IMR-90 (cell line): ENCODE results near the gene GRM8. TPM values are rescaled to one million over a fixed set of nuclear protein-coding genes. Genes with fewer than 3 reads are reported as not detected.

Experiments used
- ATAC-seq: fragments of 200-7000 bp; cut with Tn5 transposase; 2 replicates; pipeline ENCODE4 v1.9.1; 2020; ENCODE audit warnings: low read depth, mild to moderate bottlenecking, moderate library complexity
- BruUV-seq: library from RNA; stranded (reverse); fragments of 400-500 nt; replicated peaks from 2 replicates; lab custom pipeline; 2021; lab: Mats Ljungman, UMichigan
- CTCF ChIA-PET: fragments of 300-600 bp; formaldehyde crosslinking; extraction: SDS; loops from one replicate; lab custom pipeline; 2021; ENCODE audit warnings: antibody characterized with exemption; lab: Yijun Ruan, JAX
- POLR2A ChIA-PET: fragments of 300-600 bp; sonication (Branson Sonifier 250); formaldehyde crosslinking; loops from one replicate; lab custom pipeline; 2022; ENCODE audit warnings: antibody characterized with exemption; ENCODE audit not compliant: unreplicated experiment; lab: Charles Lee
- DNase-seq: peaks from one replicate; pipeline ENCODE4 v3.0.0; 2013
- H2AFZ ChIP-seq: replicated peaks from 2 replicates; pipeline ENCODE3; 2013; ENCODE audit warnings: low read length, mild to moderate bottlenecking; ENCODE audit not compliant: poor library complexity
- H2AK5ac ChIP-seq: 2 replicates; pipeline ENCODE4 v1.6.1; 2013; ENCODE audit warnings: low read depth, low read length, inconsistent platforms
- H2AK9ac ChIP-seq: replicated peaks from 2 replicates; pipeline ENCODE3; 2013; ENCODE audit warnings: mild to moderate bottlenecking, low read depth, low read length, moderate library complexity; ENCODE audit not compliant: poor library complexity
- H2BK120ac ChIP-seq: 2 replicates; pipeline ENCODE4 v1.6.1; 2013; ENCODE audit warnings: low read depth, low read length, inconsistent platforms
- H2BK15ac ChIP-seq: 3 replicates; pipeline ENCODE4 v1.6.1; 2013; ENCODE audit warnings: low read depth, low read length, inconsistent platforms
- H2BK20ac ChIP-seq: 2 replicates; pipeline ENCODE4 v1.6.1; 2013; ENCODE audit warnings: low read depth, mild to moderate bottlenecking, inconsistent platforms, low read length, moderate library complexity
- H2BK5ac ChIP-seq: 2 replicates; pipeline ENCODE4 v1.6.1; 2013; ENCODE audit warnings: mild to moderate bottlenecking, low read depth, low read length, inconsistent platforms; ENCODE audit not compliant: poor library complexity, severe bottlenecking
- H3K14ac ChIP-seq: replicated peaks from 2 replicates; pipeline ENCODE4 v1.6.1; 2013; ENCODE audit warnings: low read depth, low read length, inconsistent platforms
- H3K18ac ChIP-seq: 2 replicates; pipeline ENCODE4 v1.6.1; 2013; ENCODE audit warnings: low read depth, low read length, control low read depth
- H3K23ac ChIP-seq: 2 replicates; pipeline ENCODE4 v1.6.1; 2013; ENCODE audit warnings: low read depth, low read length, inconsistent platforms
- H3K27ac ChIP-seq: 2 replicates; pipeline ENCODE4 v1.5.1; 2013; ENCODE audit warnings: mild to moderate bottlenecking, control low read depth, low read length; ENCODE audit not compliant: insufficient read depth
- H3K27me3 ChIP-seq: 2 replicates; pipeline ENCODE4 v1.6.1; 2013; ENCODE audit warnings: low read length; ENCODE audit not compliant: control insufficient read depth, insufficient read depth
- H3K36me3 ChIP-seq: 2 replicates; pipeline ENCODE4 v1.6.1; 2013; ENCODE audit warnings: low read length, mixed read lengths; ENCODE audit not compliant: control insufficient read depth, insufficient read depth
- H3K4ac ChIP-seq: 2 replicates; pipeline ENCODE4 v1.6.1; 2013; ENCODE audit warnings: low read depth, low read length, inconsistent platforms
- H3K4me1 ChIP-seq: 2 replicates; pipeline ENCODE4 v1.6.1; 2013; ENCODE audit warnings: low read length, mixed read lengths; ENCODE audit not compliant: control insufficient read depth, insufficient read depth
- H3K4me2 ChIP-seq: 2 replicates; pipeline ENCODE4 v1.6.1; 2013; ENCODE audit warnings: low read depth, mild to moderate bottlenecking, control low read depth, low read length, moderate library complexity
- H3K4me3 ChIP-seq: 2 replicates; pipeline ENCODE4 v1.5.1; 2013; ENCODE audit warnings: low read depth, mild to moderate bottlenecking, control low read depth, low read length, moderate library complexity; ENCODE audit not compliant: insufficient read depth
- H3K56ac ChIP-seq: 2 replicates; pipeline ENCODE4 v1.6.1; 2013; ENCODE audit warnings: low read length, inconsistent platforms; ENCODE audit not compliant: insufficient read depth; ENCODE audit errors: extremely low read depth
- H3K79me1 ChIP-seq, 2 experiments: 2 replicates each; pipeline ENCODE4 v1.6.1; 2013; ENCODE audit warnings: low read length in 2 of 2, inconsistent platforms in 1 of 2, low read depth in 1 of 2
- H3K9ac ChIP-seq: 2 replicates; pipeline ENCODE4 v1.6.1; 2013; ENCODE audit warnings: low read depth, low read length, control low read depth
- H3K9me1 ChIP-seq: 2 replicates; pipeline ENCODE4 v1.6.1; 2013; ENCODE audit warnings: low read length, inconsistent platforms; ENCODE audit not compliant: insufficient read depth
- H3K9me3 ChIP-seq: 2 replicates; pipeline ENCODE4 v1.6.1; 2013; ENCODE audit warnings: low read length; ENCODE audit not compliant: control insufficient read depth, insufficient read depth
- H4K20me1 ChIP-seq: 2 replicates; pipeline ENCODE4 v1.6.1; 2013; ENCODE audit warnings: low read length, inconsistent platforms; ENCODE audit not compliant: insufficient read depth
- H4K5ac ChIP-seq: 2 replicates; pipeline ENCODE4 v1.6.1; 2013; ENCODE audit warnings: mild to moderate bottlenecking, low read depth, low read length, control low read depth
- H4K8ac ChIP-seq, 2 experiments: 2 replicates each; pipeline ENCODE4 v1.6.1; 2013; ENCODE audit warnings: low read depth in 2 of 2, low read length in 2 of 2, control low read depth in 1 of 2, inconsistent platforms in 1 of 2
- H4K91ac ChIP-seq: 2 replicates; pipeline ENCODE4 v1.6.1; 2013; ENCODE audit warnings: low read depth, low read length, inconsistent platforms; ENCODE audit not compliant: insufficient read depth
- BHLHE40 ChIP-seq: fragments of 150-350 bp; IDR thresholded peaks from 2 replicates; pipeline ENCODE4 v1.6.1; 2016; ENCODE audit warnings: mild to moderate bottlenecking, low read depth, low read length
- CHD1 ChIP-seq: IDR thresholded peaks from 2 replicates; pipeline ENCODE4 v1.6.1; 2012; ENCODE audit warnings: low read depth, low read length, improper control_type of control experiment
- CTCF ChIP-seq: conservative IDR thresholded peaks from 2 replicates; pipeline ENCODE4 v1.5.1; 2012; ENCODE audit warnings: mild to moderate bottlenecking, low read depth, low read length, improper control_type of control experiment
- ELK1 ChIP-seq: fragments of 150-350 bp; IDR thresholded peaks from 2 replicates; pipeline ENCODE4 v1.6.1; 2016; ENCODE audit warnings: low read depth, mild to moderate bottlenecking, low read length, moderate library complexity, borderline replicate concordance
- FOS ChIP-seq: fragments of 150-350 bp; IDR thresholded peaks from 2 replicates; pipeline ENCODE4 v1.6.1; 2016; ENCODE audit warnings: low read depth, low read length
- MAFK ChIP-seq: IDR thresholded peaks from 2 replicates; pipeline ENCODE4 v1.6.1; 2012; ENCODE audit warnings: low read depth, low read length, improper control_type of control experiment
- MAZ ChIP-seq: IDR thresholded peaks from 2 replicates; pipeline ENCODE4 v1.6.1; 2012; ENCODE audit warnings: low read depth, mild to moderate bottlenecking, low read length, improper control_type of control experiment, moderate library complexity, borderline replicate concordance
- MXI1 ChIP-seq: IDR thresholded peaks from 2 replicates; pipeline ENCODE4 v1.6.1; 2012; ENCODE audit warnings: low read depth, mild to moderate bottlenecking, low read length, moderate library complexity, borderline replicate concordance
- NFE2L2 ChIP-seq: fragments of 150-350 bp; IDR thresholded peaks from 2 replicates; pipeline ENCODE4 v1.6.1; 2016; ENCODE audit warnings: low read depth, mild to moderate bottlenecking, low read length
- RAD21 ChIP-seq: IDR thresholded peaks from 2 replicates; pipeline ENCODE4 v1.6.1; 2012; ENCODE audit warnings: low read length, improper control_type of control experiment
- RCOR1 ChIP-seq: IDR thresholded peaks from 2 replicates; pipeline ENCODE4 v1.6.1; 2012; ENCODE audit warnings: mild to moderate bottlenecking, low read length, improper control_type of control experiment; ENCODE audit not compliant: insufficient replicate concordance
- RFX5 ChIP-seq: IDR thresholded peaks from 2 replicates; pipeline ENCODE4 v1.8.0; 2012; ENCODE audit warnings: low read depth, mild to moderate bottlenecking, low read length, moderate library complexity
- WGBS, 2 experiments: methylation state at CpG; one replicate each; pipeline versions ENCODE4 v1.1.5 to v1.1.7; 2013; ENCODE audit warnings: missing lambda C conversion rate in 2 of 2; ENCODE audit not compliant: insufficient read length in 1 of 2; ENCODE audit errors: extremely low coverage in 2 of 2; 5-methylcytosine and 5-hydroxymethylcytosine counted together
- dilution Hi-C: fragments of 300-500 bp; cut with HindIII; formaldehyde crosslinking; loops from one replicate; pipeline ENCODE4 v1.14.3; 2018; ENCODE audit warnings: low sequenced_read_pairs; ENCODE audit not compliant: unreplicated experiment
- in situ Hi-C: fragments of 300-500 bp; cut with MboI; formaldehyde crosslinking; loops from 3 replicates; pipeline ENCODE4 v1.14.3; 2019; ENCODE audit warnings: low sequenced_read_pairs, inconsistent platforms, mixed read lengths
- intact Hi-C: fragments of 100-400 bp; cut with micrococcal nuclease; formaldehyde crosslinking; loops from 2 replicates; pipeline ENCODE4 v1.10.0; 2022
- polyA plus RNA-seq, 3 experiments: library from polyadenylated mRNA; depleted of rRNA; stranded (reverse); fragments of >200 nt; gene quantifications; 2 replicates each; pipeline ENCODE4 v1.2.3, GENCODE V29; 2012; ENCODE audit warnings: low replicate concordance in 1 of 3
- total RNA-seq: library from RNA; depleted of rRNA; stranded (reverse); fragments of >200 nt; gene quantifications from 2 replicates; pipeline ENCODE4 v1.2.3, GENCODE V29; 2012

The GRM8 gene
- total and polyA plus RNA-seq, 2 of the 4 experiments (the other 2 are of a cell fraction), result not detected

- no peaks in the 10 kb centered on the region for H3K27me3 ChIP-seq
- H2AK5ac ChIP-seq, result no peak overlapping the region
- in situ Hi-C loops, result no loop called here
- ChIA-PET POLR2A (no interaction called here), CTCF (no interaction called here)
- no peak overlapping the region for H3K9ac ChIP-seq
- no TSS peak for BruUV-seq
- no peak overlapping the region for H4K91ac ChIP-seq
- no peak overlapping the region for H2BK15ac ChIP-seq
- H4K5ac ChIP-seq, result no peak overlapping the region
- no peak overlapping the region for H2BK5ac ChIP-seq
- no peak overlapping the region for H2AFZ ChIP-seq
- no peak overlapping the region for H3K4ac ChIP-seq
- intact Hi-C loops, result no loop called here
- H3K9me1 ChIP-seq, result no peaks in the 10 kb centered on the region
- no peak overlapping the region for H2AK9ac ChIP-seq
- H3K4me2 ChIP-seq, result no peak overlapping the region
- DNase-seq (no peak), ATAC-seq (no peak)
- no peak overlapping the region for H4K8ac ChIP-seq
- H3K18ac ChIP-seq, result no peak overlapping the region
- H3K79me1 ChIP-seq, result no peaks in the 10 kb centered on the region
- no peaks in the 10 kb centered on the region for H3K4me1 ChIP-seq
- H3K23ac ChIP-seq, result no peak overlapping the region
- H4K20me1 ChIP-seq, result no peaks in the 10 kb centered on the region
- no peak for TF ChIP-seq MAFK
- TF ChIP-seq BHLHE40, result no peak
- no peak for TF ChIP-seq MXI1
- TF ChIP-seq MAZ, result no peak
- no peak for TF ChIP-seq FOS
- TF ChIP-seq RFX5, result no peak
- TF ChIP-seq CHD1, result no peak
- TF ChIP-seq RCOR1, result no peak
- TF ChIP-seq ELK1, result no peak
- TF ChIP-seq NFE2L2, result no peak
- TF ChIP-seq RAD21, result no peak
- no peak for TF ChIP-seq CTCF
- H2BK20ac ChIP-seq, result no peak overlapping the region
- dilution Hi-C loops, result no loop called here
- H3K9me3 ChIP-seq, result peaks cover 12% of the 10 kb centered on the region
- 33% methylated on average over 1 of the region's 2 CpGs; no CpG with 5 or more reads in 1 of the 2 experiments for WGBS, 2 experiments
- no peak overlapping the region for H3K56ac ChIP-seq
- H3K27ac ChIP-seq, result no peak overlapping the region
- no peak overlapping the region for H2BK120ac ChIP-seq
- H3K4me3 ChIP-seq, result no peak overlapping the region
- H3K14ac ChIP-seq, result no peak overlapping the region
- no peaks in the 10 kb centered on the region for H3K36me3 ChIP-seq
Measured at GRCh38 chr7:126993626-126994213, 259.0 kb downstream of the GRM8 start.
